ENCODE measurements around the gene SPAG16.

DNA sequence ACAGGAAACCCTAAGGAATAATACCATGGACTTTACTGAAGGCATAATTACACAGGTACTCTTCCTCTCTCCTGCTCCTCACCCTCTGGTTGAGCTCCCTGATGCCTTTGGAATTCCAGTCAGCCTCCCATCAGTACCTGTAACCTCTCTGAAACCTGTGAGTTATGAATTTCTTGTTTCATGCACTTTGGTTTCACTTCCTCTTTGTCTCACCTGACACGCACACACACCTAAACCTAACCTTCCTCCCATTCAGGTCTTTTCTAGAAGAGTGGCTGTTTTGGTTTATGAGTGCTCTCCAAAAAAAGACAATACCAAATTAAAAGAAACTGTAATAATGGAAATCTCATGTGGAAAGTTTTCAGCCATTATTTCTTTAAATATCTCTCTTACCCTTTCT lies 675.3 kb downstream of the SPAG16 start:
- TF ChIP-seq CREM (CRISPR knock-in tag; IDR thresholded peaks at IDR 0.05) = no peak
- TF ChIP-seq, protein P1, sequence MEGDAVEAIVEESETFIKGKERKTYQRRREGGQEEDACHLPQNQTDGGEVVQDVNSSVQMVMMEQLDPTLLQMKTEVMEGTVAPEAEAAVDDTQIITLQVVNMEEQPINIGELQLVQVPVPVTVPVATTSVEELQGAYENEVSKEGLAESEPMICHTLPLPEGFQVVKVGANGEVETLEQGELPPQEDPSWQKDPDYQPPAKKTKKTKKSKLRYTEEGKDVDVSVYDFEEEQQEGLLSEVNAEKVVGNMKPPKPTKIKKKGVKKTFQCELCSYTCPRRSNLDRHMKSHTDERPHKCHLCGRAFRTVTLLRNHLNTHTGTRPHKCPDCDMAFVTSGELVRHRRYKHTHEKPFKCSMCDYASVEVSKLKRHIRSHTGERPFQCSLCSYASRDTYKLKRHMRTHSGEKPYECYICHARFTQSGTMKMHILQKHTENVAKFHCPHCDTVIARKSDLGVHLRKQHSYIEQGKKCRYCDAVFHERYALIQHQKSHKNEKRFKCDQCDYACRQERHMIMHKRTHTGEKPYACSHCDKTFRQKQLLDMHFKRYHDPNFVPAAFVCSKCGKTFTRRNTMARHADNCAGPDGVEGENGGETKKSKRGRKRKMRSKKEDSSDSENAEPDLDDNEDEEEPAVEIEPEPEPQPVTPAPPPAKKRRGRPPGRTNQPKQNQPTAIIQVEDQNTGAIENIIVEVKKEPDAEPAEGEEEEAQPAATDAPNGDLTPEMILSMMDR (IDR thresholded peaks at IDR 0.05) = no peak
- no peak for TF ChIP-seq TEAD1 (CRISPR knock-in tag; IDR thresholded peaks at IDR 0.05)
- no peak for TF ChIP-seq CREB1 (CRISPR knock-in tag; IDR thresholded peaks at IDR 0.05)
- TF ChIP-seq, protein P2, sequence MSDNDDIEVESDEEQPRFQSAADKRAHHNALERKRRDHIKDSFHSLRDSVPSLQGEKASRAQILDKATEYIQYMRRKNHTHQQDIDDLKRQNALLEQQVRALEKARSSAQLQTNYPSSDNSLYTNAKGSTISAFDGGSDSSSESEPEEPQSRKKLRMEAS (CRISPR knock-in tag; IDR thresholded peaks at IDR 0.05) = no peak
- no peak for TF ChIP-seq SMAD3 (CRISPR knock-in tag; IDR thresholded peaks at IDR 0.05; ENCODE audit: borderline replicate concordance)
- no peak for TF ChIP-seq TEAD4 (CRISPR knock-in tag; IDR thresholded peaks at IDR 0.05)
- no peak for TF ChIP-seq JUN (CRISPR knock-in tag; IDR thresholded peaks at IDR 0.05)
- TF ChIP-seq, protein P3, sequence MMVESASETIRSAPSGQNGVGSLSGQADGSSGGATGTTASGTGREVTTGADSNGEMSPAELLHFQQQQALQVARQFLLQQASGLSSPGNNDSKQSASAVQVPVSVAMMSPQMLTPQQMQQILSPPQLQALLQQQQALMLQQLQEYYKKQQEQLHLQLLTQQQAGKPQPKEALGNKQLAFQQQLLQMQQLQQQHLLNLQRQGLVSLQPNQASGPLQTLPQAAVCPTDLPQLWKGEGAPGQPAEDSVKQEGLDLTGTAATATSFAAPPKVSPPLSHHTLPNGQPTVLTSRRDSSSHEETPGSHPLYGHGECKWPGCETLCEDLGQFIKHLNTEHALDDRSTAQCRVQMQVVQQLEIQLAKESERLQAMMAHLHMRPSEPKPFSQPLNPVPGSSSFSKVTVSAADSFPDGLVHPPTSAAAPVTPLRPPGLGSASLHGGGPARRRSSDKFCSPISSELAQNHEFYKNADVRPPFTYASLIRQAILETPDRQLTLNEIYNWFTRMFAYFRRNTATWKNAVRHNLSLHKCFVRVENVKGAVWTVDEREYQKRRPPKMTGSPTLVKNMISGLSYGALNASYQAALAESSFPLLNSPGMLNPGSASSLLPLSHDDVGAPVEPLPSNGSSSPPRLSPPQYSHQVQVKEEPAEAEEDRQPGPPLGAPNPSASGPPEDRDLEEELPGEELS (CRISPR knock-in tag; IDR thresholded peaks at IDR 0.05) = no peak
- TF ChIP-seq, protein P4, sequence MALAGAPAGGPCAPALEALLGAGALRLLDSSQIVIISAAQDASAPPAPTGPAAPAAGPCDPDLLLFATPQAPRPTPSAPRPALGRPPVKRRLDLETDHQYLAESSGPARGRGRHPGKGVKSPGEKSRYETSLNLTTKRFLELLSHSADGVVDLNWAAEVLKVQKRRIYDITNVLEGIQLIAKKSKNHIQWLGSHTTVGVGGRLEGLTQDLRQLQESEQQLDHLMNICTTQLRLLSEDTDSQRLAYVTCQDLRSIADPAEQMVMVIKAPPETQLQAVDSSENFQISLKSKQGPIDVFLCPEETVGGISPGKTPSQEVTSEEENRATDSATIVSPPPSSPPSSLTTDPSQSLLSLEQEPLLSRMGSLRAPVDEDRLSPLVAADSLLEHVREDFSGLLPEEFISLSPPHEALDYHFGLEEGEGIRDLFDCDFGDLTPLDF (CRISPR knock-in tag; IDR thresholded peaks at IDR 0.05) = no peak
- TF ChIP-seq, protein P5, sequence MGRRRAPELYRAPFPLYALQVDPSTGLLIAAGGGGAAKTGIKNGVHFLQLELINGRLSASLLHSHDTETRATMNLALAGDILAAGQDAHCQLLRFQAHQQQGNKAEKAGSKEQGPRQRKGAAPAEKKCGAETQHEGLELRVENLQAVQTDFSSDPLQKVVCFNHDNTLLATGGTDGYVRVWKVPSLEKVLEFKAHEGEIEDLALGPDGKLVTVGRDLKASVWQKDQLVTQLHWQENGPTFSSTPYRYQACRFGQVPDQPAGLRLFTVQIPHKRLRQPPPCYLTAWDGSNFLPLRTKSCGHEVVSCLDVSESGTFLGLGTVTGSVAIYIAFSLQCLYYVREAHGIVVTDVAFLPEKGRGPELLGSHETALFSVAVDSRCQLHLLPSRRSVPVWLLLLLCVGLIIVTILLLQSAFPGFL (CRISPR knock-in tag; IDR thresholded peaks at IDR 0.05; ENCODE audit: borderline replicate concordance) = no peak
